SK-N-SH treated with all-trans-retinoic acid at 6 μM for 48 hours (cell line): Measurements from ENCODE around the gene INTS1.

ENCODE experiments used
- CSDC2 ChIP-seq: fragments of 250-450 bp; sonication (Bioruptor Pico); IDR thresholded peaks from 2 replicates; pipeline ENCODE4 v1.5.0; 2020; ENCODE audit warnings: mild to moderate bottlenecking, moderate library complexity
- RARB ChIP-seq: fragments of 250-450 bp; sonication (Bioruptor Pico); IDR thresholded peaks from 2 replicates; pipeline ENCODE4 v1.8.0; 2021; ENCODE audit warnings: mild to moderate bottlenecking, moderate library complexity

- TF ChIP-seq RARB (CRISPR knock-in tag) = no peak
- no peak for TF ChIP-seq CSDC2
These were observed 21.2 kb upstream of the INTS1 start for GRCh38 chr7:1525409-1525808.
